ENCODE measurements around the gene NAAA.
"Not testable (repeated sequence)": the region's sequence is repeated elsewhere in the genome, so short reads cannot be mapped to it uniquely, and the experiment has no call there.

The NAAA gene

GRCh38 chr4:75916091-75916661, 24.6 kb downstream of the NAAA start:
- peak; percentile 36 for DNase-seq

- no peak for DNase-seq
Measured at GRCh38 chr4:75912968-75913367, 27.8 kb downstream of the NAAA start.

- DNase-seq, result not testable (repeated sequence)
Measured at GRCh38 chr4:75910831-75911230, 30.0 kb downstream of the NAAA start.

GRCh38 chr4:75909405-75909804, 31.4 kb downstream of the NAAA start:
- DNase-seq, result no peak

- DNase-seq, result no peak
Measured at GRCh38 chr4:75908555-75908954, 32.3 kb downstream of the NAAA start.

GRCh38 chr4:75907966-75908365, 32.8 kb downstream of the NAAA start:
- DNase-seq, result no peak

GRCh38 chr4:75904076-75904475, 36.7 kb downstream of the NAAA start:
- no peak for DNase-seq

GRCh38 chr4:75902352-75902751, 38.5 kb downstream of the NAAA start, which contains the start of gene PPEF2:
PPEF2 (minus strand) TSS chr4:75902452; CDS start chr4:75896325, 6,127 bp downstream.
- no peak for DNase-seq

- no peak for DNase-seq
Measured at GRCh38 chr4:75898536-75898935, 42.3 kb downstream of the NAAA start.

GRCh38 chr4:75895744-75896314, 45.0 kb downstream of the NAAA start:
- peak; percentile 7 for DNase-seq

GRCh38 chr4:75892508-75892907, 48.3 kb downstream of the NAAA start:
- no peak for DNase-seq

GRCh38 chr4:75891611-75892010, 49.2 kb downstream of the NAAA start:
- DNase-seq, result no peak

GRCh38 chr4:75889537-75890199, 51.1 kb downstream of the NAAA start:
- DNase-seq, result no peak

GRCh38 chr4:75886104-75886503, 54.7 kb downstream of the NAAA start:
- DNase-seq, result no peak

- no peak for DNase-seq
Measured at GRCh38 chr4:75881476-75881875, 59.3 kb downstream of the NAAA start.

GRCh38 chr4:75880278-75880677, 60.5 kb downstream of the NAAA start:
- no peak for DNase-seq

- DNase-seq, result no peak
Measured at GRCh38 chr4:75878246-75878756, 62.5 kb downstream of the NAAA start.

GRCh38 chr4:75876218-75876617, 64.6 kb downstream of the NAAA start:
- DNase-seq, result no peak

- DNase-seq, result no peak
Measured at GRCh38 chr4:75869100-75869499, 71.7 kb downstream of the NAAA start.

GRCh38 chr4:75867130-75867529, 73.7 kb downstream of the NAAA start:
- no peak for DNase-seq

All from central memory CD4-positive, alpha-beta T cell (primary cell).